ENCODE data around the gene ARHGAP35.
"Not testable (repeated sequence)": the region's sequence is repeated elsewhere in the genome, so short reads cannot be mapped to it uniquely, and the experiment has no call there.

The ARHGAP35 gene

GRCh38 chr19:46860846-46861690, at the start of gene ARHGAP35:
Gene ARHGAP35, plus strand, starts transcription at chr19:46860997. Its CDS starts 57,679 bp downstream, at chr19:46918676.
- DNase-seq, result peak; percentile 27

GRCh38 chr19:46812977-46813838, 47.6 kb upstream of the ARHGAP35 start:
- no peak for DNase-seq

- DNase-seq, result no peak
Measured at GRCh38 chr19:46813839-46814358, 46.9 kb upstream of the ARHGAP35 start.

- no peak for DNase-seq
Measured at GRCh38 chr19:46815833-46816627, 44.8 kb upstream of the ARHGAP35 start.

GRCh38 chr19:46818812-46819211, 42.0 kb upstream of the ARHGAP35 start:
- DNase-seq, result no peak

GRCh38 chr19:46821512-46822409, 39.0 kb upstream of the ARHGAP35 start:
- DNase-seq, result peak; percentile 58

- not testable (repeated sequence) for DNase-seq
Measured at GRCh38 chr19:46822410-46822787, 38.4 kb upstream of the ARHGAP35 start.

GRCh38 chr19:46823049-46823448, 37.7 kb upstream of the ARHGAP35 start:
- no peak for DNase-seq

- DNase-seq, result no peak
Measured at GRCh38 chr19:46824890-46825730, 35.7 kb upstream of the ARHGAP35 start.

GRCh38 chr19:46825731-46826055, 35.1 kb upstream of the ARHGAP35 start:
- no peak for DNase-seq

- DNase-seq, result peak; percentile 76
Measured at GRCh38 chr19:46828484-46828883, 32.3 kb upstream of the ARHGAP35 start.

- no peak for DNase-seq
Measured at GRCh38 chr19:46830864-46831263, 29.9 kb upstream of the ARHGAP35 start.

GRCh38 chr19:46834121-46834520, 26.7 kb upstream of the ARHGAP35 start:
- DNase-seq, result no peak

- no peak for DNase-seq
Measured at GRCh38 chr19:46834984-46835383, 25.8 kb upstream of the ARHGAP35 start.

GRCh38 chr19:46838160-46838559, 22.6 kb upstream of the ARHGAP35 start:
- DNase-seq, result no peak

- DNase-seq, result no peak
Measured at GRCh38 chr19:46839752-46840497, 20.9 kb upstream of the ARHGAP35 start.

- peak; percentile 49 for DNase-seq
Measured at GRCh38 chr19:46840498-46840942, 20.3 kb upstream of the ARHGAP35 start.

GRCh38 chr19:46841458-46842083, 19.2 kb upstream of the ARHGAP35 start:
- no peak for DNase-seq

- DNase-seq, result no peak
Measured at GRCh38 chr19:46842791-46843190, 18.0 kb upstream of the ARHGAP35 start.
